ENCODE results near the gene TAF6. TPM values are rescaled to one million over a fixed set of nuclear protein-coding genes. Genes with fewer than 3 reads are reported as not detected.

TAF6 gene
- total RNA-seq, 1 experiment from 2014 or later = 50.5 TPM

- H3K36me3 Mint-ChIP-seq (ENCODE audit: insufficient read depth, unreplicated experiment) = peaks cover 26% of the 10 kb centered on the region
- intact Hi-C loops (cut with micrococcal nuclease; ENCODE audit: unreplicated experiment) = no loop called here
- no peak for TF ChIP-seq CTCF (IDR thresholded peaks at IDR 0.05; ENCODE audit: unreplicated experiment)
- H3K4me1 Mint-ChIP-seq (ENCODE audit: low read depth, unreplicated experiment) = no peaks in the 10 kb centered on the region
- no peaks in the 10 kb centered on the region for H3K27me3 Mint-ChIP-seq (ENCODE audit: unreplicated experiment)
- CTCF ChIA-PET = no interaction called here
- no peak overlapping the region for H3K4me3 Mint-ChIP-seq (ENCODE audit: low read depth, unreplicated experiment)
- no peak overlapping the region for H3K27ac Mint-ChIP-seq (ENCODE audit: unreplicated experiment)
- no peaks in the 10 kb centered on the region for H3K9me3 Mint-ChIP-seq (ENCODE audit: low read depth, unreplicated experiment)
- DNase-seq = no peak
- BruUV-seq (replicated peaks) = no TSS peak
Observed at GRCh38 chr7:100064162-100064561, 55.0 kb downstream of the TAF6 start.

GRCh38 chr7:100063376-100063775 lies 55.8 kb downstream of the TAF6 start:
- Mint-ChIP-seq H3K27me3 (ENCODE audit: unreplicated experiment) (no peaks in the 10 kb centered on the region), H3K4me1 (ENCODE audit: low read depth, unreplicated experiment) (no peaks in the 10 kb centered on the region), H3K4me3 (ENCODE audit: low read depth, unreplicated experiment) (no peak overlapping the region), H3K36me3 (ENCODE audit: insufficient read depth, unreplicated experiment) (peaks cover 27% of the 10 kb centered on the region), H3K9me3 (ENCODE audit: low read depth, unreplicated experiment) (no peaks in the 10 kb centered on the region), H3K27ac (ENCODE audit: unreplicated experiment) (no peak overlapping the region)
- TF ChIP-seq CTCF (IDR thresholded peaks at IDR 0.05; ENCODE audit: unreplicated experiment) = no peak
- intact Hi-C loops (cut with micrococcal nuclease; ENCODE audit: unreplicated experiment) = no loop called here
- BruUV-seq (replicated peaks) = no TSS peak
- CTCF ChIA-PET = no interaction called here
- DNase-seq = no peak

- Mint-ChIP-seq H3K4me3 (ENCODE audit: low read depth, unreplicated experiment) (no peak overlapping the region), H3K36me3 (ENCODE audit: insufficient read depth, unreplicated experiment) (peaks cover 36% of the 10 kb centered on the region), H3K27ac (ENCODE audit: unreplicated experiment) (no peak overlapping the region), H3K4me1 (ENCODE audit: low read depth, unreplicated experiment) (no peaks in the 10 kb centered on the region), H3K27me3 (ENCODE audit: unreplicated experiment) (no peaks in the 10 kb centered on the region), H3K9me3 (ENCODE audit: low read depth, unreplicated experiment) (no peaks in the 10 kb centered on the region)
- CTCF ChIA-PET = interaction anchor here (0.6 kb wide), 2 partner anchors 8 to 46 kb away, joined by 3 to 4 read pairs; partner anchors contain the start of gene ZKSCAN1
- no TSS peak for BruUV-seq (replicated peaks)
- no peak for DNase-seq
- intact Hi-C loops (cut with micrococcal nuclease; ENCODE audit: unreplicated experiment) = no loop called here
- TF ChIP-seq CTCF (IDR thresholded peaks at IDR 0.05; ENCODE audit: unreplicated experiment) = no peak
Observed at GRCh38 chr7:100061518-100062193, 57.5 kb downstream of the TAF6 start.

GRCh38 chr7:100059251-100059739 lies 59.9 kb downstream of the TAF6 start:
- Mint-ChIP-seq H3K4me3 (ENCODE audit: low read depth, unreplicated experiment) (no peak overlapping the region), H3K9me3 (ENCODE audit: low read depth, unreplicated experiment) (no peaks in the 10 kb centered on the region), H3K27me3 (ENCODE audit: unreplicated experiment) (no peaks in the 10 kb centered on the region), H3K27ac (ENCODE audit: unreplicated experiment) (no peak overlapping the region), H3K36me3 (ENCODE audit: insufficient read depth, unreplicated experiment) (peaks cover 27% of the 10 kb centered on the region), H3K4me1 (ENCODE audit: low read depth, unreplicated experiment) (no peaks in the 10 kb centered on the region)
- no peak for TF ChIP-seq CTCF (IDR thresholded peaks at IDR 0.05; ENCODE audit: unreplicated experiment)
- intact Hi-C loops (cut with micrococcal nuclease; ENCODE audit: unreplicated experiment) = no loop called here
- no peak for DNase-seq
- no TSS peak for BruUV-seq (replicated peaks)
- CTCF ChIA-PET = no interaction called here

Small RNAs within 50 kb of the gene (microRNA-seq; reads per million reads assigned to microRNA genes)
- 5,426 reads per million, percentile 93 among the genes with 10 or more reads in this experiment for gene MIR106B
- gene MIR25 = 699 reads per million, percentile 81 among the genes with 10 or more reads in this experiment
- gene MIR4658 = 4.2 reads per million, percentile 9 among the genes with 10 or more reads in this experiment
- gene MIR93 = 12,909 reads per million, percentile 96 among the genes with 10 or more reads in this experiment

Other genes starting within 250 kb of the TAF6 start
- gene OR2AE1, start 242.3 kb downstream of the TAF6 start, total RNA-seq (2022) = 0.47 TPM in 1 of 2 replicates, not detected in the other
- 15.9 and 16.9 TPM in 2 replicates for gene TRIM4, start 199.8 kb downstream of the TAF6 start, total RNA-seq (2022)
- not detected in 2 replicates for gene GJC3, start 189.7 kb downstream of the TAF6 start, total RNA-seq (2022)
- 15.4 and 25.6 TPM in 2 replicates for gene AZGP1, start 143.3 kb downstream of the TAF6 start, total RNA-seq (2022)
- gene ZKSCAN1, start 103.8 kb downstream of the TAF6 start, total RNA-seq (2022) = 56.6 and 60.0 TPM in 2 replicates
- gene ZSCAN21, start 69.6 kb downstream of the TAF6 start, total RNA-seq (2022) = 5.5 and 5.7 TPM in 2 replicates
- 26.7 TPM in 2 replicates for gene ZNF3, start 37.6 kb downstream of the TAF6 start, total RNA-seq (2022)
- 97.1 and 110 TPM in 2 replicates for gene COPS6, start 30.4 kb downstream of the TAF6 start, total RNA-seq (2022)
- 122 and 125 TPM in 2 replicates for gene MCM7, start 18.0 kb downstream of the TAF6 start, total RNA-seq (2022)
- gene AP4M1, start 17.7 kb downstream of the TAF6 start, total RNA-seq (2022) = 12.1 and 13.9 TPM in 2 replicates
- gene CNPY4, start 276 bp upstream of the TAF6 start, total RNA-seq (2022) = 5.6 and 5.9 TPM in 2 replicates
- gene MBLAC1, start 7.6 kb upstream of the TAF6 start, total RNA-seq (2022) = 1.2 TPM in 2 replicates
- gene LAMTOR4, start 29.6 kb upstream of the TAF6 start, total RNA-seq (2022) = 43.6 and 56.6 TPM in 2 replicates
- 17.4 and 17.5 TPM in 2 replicates for gene TRAPPC14, start 39.4 kb upstream of the TAF6 start, total RNA-seq (2022)
- gene GAL3ST4, start 49.3 kb upstream of the TAF6 start, total RNA-seq (2022) = 0.14 TPM in 1 of 2 replicates, not detected in the other
- gene GPC2, start 58.0 kb upstream of the TAF6 start, total RNA-seq (2022) = 3.2 and 3.6 TPM in 2 replicates
- gene STAG3, start 58.6 kb upstream of the TAF6 start, total RNA-seq (2022) = 0.66 and 1.2 TPM in 2 replicates
- not detected in 2 replicates for gene PVRIG, start 100.6 kb upstream of the TAF6 start, total RNA-seq (2022)
- not detected in 2 replicates for gene SPDYE3, start 188.3 kb upstream of the TAF6 start, total RNA-seq (2022)
- 40.0 and 40.4 TPM in 2 replicates for gene PILRB, start 238.8 kb upstream of the TAF6 start, total RNA-seq (2022)